ENCODE data around the gene COX4I1.
A peak's percentile ranks its signal among the peaks of the same experiment; 100 is the strongest.

Gene COX4I1

DNA sequence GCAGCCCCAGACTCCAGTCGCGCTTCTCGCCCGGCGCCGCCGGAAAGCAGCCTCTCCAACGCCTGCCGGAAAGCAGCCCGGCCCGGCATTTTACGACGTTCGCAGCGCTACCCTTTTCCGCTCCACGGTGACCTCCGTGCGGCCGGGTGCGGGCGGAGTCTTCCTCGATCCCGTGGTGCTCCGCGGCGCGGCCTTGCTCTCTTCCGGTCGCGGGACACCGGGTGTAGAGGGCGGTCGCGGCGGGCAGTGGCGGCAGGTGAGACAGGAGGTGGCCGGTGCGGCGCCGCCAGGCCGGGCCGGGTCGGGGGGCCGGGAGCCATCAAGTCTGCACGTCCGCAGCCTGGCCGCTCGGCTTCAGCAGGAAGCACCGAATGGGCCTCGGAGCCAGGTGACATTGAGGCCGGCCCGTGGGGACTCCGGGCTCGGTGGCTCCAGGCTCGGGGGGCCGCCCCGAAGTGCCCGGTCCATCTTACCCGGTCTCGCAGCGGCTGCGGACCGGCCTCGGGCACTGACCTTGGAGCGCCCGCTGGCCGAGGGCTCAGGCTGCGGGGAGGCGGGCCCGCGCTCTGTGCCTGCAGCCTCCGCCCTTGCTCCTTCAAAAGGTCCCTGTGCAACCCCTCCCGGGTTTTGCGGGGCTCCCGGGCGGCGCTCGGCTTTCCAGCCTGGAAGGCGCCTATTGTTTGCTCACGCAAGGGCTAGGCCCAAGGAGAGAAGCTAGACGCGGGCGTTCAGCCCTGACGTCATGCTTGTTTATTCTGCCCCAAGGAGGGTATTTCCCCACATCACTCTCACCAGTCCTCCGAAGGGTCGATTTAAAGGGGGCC, at the start of gene COX4I1, which contains the start of gene EMC8:
COX4I1 (plus strand) TSS at position 199 of the 824 bp plus-strand sequence. CDS start 1,511 bp downstream, outside the sequence.
EMC8 (minus strand) TSS at position 48 of the 824 bp plus-strand sequence. CDS start 249 bp downstream, outside the sequence.
- intact Hi-C loops (cut with micrococcal nuclease), result no loop called here
- no peaks in the 10 kb centered on the region for H3K27me3 Mint-ChIP-seq
- H3K27ac Mint-ChIP-seq, result peak within 1 kb of the TSS; percentile 87
- H3K4me1 Mint-ChIP-seq (ENCODE audit: low read depth), result peaks cover 36% of the 10 kb centered on the region
- no peaks in the 10 kb centered on the region for H3K9me3 Mint-ChIP-seq
- peak within 1 kb of the TSS; percentile 93 for H3K4me3 Mint-ChIP-seq
- peaks cover 79% of the 10 kb centered on the region for H3K36me3 Mint-ChIP-seq (ENCODE audit: low read depth)

DNA sequence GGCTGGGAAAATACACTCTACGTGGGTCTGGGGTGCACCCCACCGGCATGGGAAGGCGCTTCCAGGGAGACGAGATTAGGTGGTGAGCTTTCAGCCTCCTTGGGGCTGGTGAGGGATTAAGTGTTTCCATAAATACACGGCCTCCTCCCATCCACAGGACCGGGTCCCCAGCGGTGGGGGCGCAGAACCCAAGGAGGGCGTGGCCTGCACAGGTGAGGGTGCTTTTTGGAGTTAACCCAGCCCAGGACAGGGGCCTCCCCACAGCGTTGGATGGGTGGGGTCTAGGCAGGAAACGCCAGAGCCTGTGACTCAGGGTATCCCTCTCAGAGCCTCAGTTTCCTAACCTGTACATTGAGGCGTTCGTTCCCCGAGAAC, 49.7 kb upstream of the COX4I1 start:
- H3K4me3 Mint-ChIP-seq, result peak overlapping the region; percentile 76
- no peaks in the 10 kb centered on the region for H3K36me3 Mint-ChIP-seq (ENCODE audit: low read depth)
- no peaks in the 10 kb centered on the region for H3K9me3 Mint-ChIP-seq
- peaks cover 45% of the 10 kb centered on the region for H3K27me3 Mint-ChIP-seq
- H3K4me1 Mint-ChIP-seq (ENCODE audit: low read depth), result peaks cover 7% of the 10 kb centered on the region
- peak overlapping the region; percentile 45 for H3K27ac Mint-ChIP-seq
- intact Hi-C loops (cut with micrococcal nuclease), result no loop called here

DNA sequence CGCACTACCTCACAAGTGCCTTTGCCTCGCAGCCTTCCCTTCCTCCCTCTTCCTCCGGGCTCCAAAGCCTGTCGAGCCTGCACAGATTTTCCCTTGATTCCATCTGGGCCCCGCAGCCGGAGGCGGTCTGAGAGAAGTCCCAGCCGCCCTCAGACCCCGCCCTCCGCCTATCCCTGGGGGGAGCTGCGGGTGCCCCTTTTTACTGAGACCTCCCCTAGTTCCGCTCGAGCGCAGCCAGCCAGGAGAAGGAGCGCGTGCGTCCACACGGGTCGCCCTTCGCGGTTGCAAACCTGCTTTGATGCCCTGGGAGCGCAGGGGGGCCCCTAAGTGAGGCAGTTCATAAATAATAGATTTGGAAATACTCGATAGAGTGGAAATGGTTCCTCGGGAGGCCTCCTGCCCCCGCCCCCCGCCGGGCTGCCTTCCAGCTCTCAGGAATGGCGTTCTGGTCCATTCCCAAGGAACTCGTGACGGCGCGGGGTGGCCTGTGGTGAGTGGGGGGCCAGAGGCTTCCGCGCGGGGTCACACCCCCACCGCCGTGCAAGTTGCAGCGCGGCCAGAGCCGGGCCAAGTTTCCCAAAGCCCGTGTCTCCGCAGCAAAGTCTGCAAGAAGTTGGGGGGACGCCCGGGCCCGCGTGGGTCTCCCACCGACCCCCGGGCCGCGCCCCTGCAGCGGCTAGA, 49.2 kb upstream of the COX4I1 start:
- Mint-ChIP-seq H3K4me1 (ENCODE audit: low read depth) (peaks cover 7% of the 10 kb centered on the region), H3K4me3 (peak overlapping the region; percentile 76), H3K36me3 (ENCODE audit: low read depth) (no peaks in the 10 kb centered on the region), H3K27ac (peak overlapping the region; percentile 45), H3K27me3 (peaks cover 45% of the 10 kb centered on the region), H3K9me3 (no peaks in the 10 kb centered on the region)
- intact Hi-C loops (cut with micrococcal nuclease), result no loop called here

DNA sequence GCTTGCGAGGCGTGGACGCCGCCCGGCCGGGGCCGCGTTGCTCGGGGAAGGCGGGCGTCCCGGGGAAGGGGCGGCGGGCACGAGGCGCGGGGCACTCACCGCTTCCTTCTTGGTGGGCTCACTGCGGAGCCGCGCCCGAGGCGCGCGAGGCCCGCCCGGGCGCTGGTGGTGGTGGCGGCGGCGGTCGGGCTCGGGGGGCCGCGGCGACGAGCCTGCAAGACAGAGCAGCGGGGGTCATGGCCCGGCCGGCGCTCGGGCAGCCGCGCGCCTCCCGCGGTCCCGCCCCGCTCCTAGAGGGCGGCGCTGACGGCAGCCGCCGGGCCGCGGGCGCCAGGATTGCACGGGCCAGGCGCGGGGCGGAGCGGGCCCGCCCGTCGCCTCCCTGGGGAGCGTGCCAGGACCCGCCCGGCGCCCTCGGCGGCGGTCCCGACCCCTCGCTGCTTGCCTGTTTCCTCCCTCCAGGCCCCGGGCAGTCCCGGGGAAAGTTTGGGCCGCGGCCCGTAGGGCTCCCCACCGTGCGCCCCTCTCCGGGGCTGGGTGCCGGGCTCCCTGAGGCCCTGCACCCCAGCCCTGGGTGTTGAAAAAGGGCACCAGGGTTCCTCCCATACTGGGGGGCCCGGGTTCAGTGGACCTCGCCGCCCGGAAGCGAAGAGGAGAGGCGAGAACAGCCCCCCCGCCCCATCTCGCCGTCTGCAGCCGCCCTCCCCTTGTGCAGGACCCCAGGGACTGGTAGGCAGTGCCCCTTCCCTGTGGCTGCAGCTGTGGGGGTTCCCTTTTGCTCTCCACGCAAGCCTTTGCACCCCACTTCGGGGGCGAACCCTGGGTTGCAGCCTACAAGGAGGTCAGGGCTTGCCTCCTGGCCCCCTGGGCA, 48.4 kb upstream of the COX4I1 start, which contains the start of gene C16orf74:
C16orf74 (minus strand) TSS at position 270 of the 871 bp plus-strand sequence. CDS start 15,879 bp downstream, outside the sequence.
- H3K27ac Mint-ChIP-seq, result peak within 1 kb of the TSS; percentile 45
- no peaks in the 10 kb centered on the region for H3K9me3 Mint-ChIP-seq
- H3K36me3 Mint-ChIP-seq (ENCODE audit: low read depth), result no peaks in the 10 kb centered on the region
- intact Hi-C loops (cut with micrococcal nuclease), result no loop called here
- peaks cover 46% of the 10 kb centered on the region for H3K27me3 Mint-ChIP-seq
- peak within 1 kb of the TSS; percentile 76 for H3K4me3 Mint-ChIP-seq
- peaks cover 7% of the 10 kb centered on the region for H3K4me1 Mint-ChIP-seq (ENCODE audit: low read depth)

DNA sequence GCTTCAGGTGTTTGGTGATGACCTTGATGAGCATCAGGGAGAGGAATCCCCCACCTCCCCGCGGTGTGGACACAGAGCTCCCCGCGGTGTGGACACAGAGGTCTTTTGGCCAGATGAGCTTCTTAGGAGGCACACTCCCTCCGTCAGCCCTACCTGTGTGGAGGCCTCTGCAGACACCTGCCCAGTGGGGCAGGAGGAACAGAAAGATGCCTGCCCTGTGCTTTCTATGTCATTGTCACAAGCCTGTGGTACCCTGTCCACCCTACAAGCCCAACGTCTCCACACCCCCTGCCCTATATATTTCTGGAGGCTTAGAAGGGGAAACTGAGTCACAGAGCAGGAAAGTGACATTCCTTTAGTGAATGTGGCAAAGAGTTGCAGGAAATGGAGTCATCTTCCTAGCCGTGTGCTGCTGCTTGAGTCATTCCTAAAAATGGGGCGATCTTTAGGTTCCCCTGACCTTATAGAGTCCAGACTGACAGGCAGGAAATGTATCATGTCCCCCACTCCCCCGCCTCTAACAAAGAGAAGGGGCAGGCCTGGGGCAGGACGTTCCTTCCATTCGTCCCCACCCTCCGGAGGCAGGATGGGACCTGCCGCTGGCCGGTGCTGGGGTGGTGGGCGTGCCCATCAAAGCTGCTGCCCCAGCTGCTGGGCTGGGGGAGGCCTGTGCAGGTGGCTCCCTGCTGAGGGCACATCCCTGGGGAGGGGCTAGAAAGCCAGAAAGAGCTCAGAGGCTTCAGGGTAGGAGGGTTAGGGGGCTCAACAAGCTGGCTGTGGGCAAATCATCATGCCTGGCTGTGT, 47.6 kb upstream of the COX4I1 start:
- intact Hi-C loops (cut with micrococcal nuclease), result no loop called here
- H3K36me3 Mint-ChIP-seq (ENCODE audit: low read depth), result no peaks in the 10 kb centered on the region
- peaks cover 7% of the 10 kb centered on the region for H3K4me1 Mint-ChIP-seq (ENCODE audit: low read depth)
- no peak overlapping the region for H3K4me3 Mint-ChIP-seq
- no peaks in the 10 kb centered on the region for H3K9me3 Mint-ChIP-seq
- peaks cover 46% of the 10 kb centered on the region for H3K27me3 Mint-ChIP-seq
- H3K27ac Mint-ChIP-seq, result no peak overlapping the region

DNA sequence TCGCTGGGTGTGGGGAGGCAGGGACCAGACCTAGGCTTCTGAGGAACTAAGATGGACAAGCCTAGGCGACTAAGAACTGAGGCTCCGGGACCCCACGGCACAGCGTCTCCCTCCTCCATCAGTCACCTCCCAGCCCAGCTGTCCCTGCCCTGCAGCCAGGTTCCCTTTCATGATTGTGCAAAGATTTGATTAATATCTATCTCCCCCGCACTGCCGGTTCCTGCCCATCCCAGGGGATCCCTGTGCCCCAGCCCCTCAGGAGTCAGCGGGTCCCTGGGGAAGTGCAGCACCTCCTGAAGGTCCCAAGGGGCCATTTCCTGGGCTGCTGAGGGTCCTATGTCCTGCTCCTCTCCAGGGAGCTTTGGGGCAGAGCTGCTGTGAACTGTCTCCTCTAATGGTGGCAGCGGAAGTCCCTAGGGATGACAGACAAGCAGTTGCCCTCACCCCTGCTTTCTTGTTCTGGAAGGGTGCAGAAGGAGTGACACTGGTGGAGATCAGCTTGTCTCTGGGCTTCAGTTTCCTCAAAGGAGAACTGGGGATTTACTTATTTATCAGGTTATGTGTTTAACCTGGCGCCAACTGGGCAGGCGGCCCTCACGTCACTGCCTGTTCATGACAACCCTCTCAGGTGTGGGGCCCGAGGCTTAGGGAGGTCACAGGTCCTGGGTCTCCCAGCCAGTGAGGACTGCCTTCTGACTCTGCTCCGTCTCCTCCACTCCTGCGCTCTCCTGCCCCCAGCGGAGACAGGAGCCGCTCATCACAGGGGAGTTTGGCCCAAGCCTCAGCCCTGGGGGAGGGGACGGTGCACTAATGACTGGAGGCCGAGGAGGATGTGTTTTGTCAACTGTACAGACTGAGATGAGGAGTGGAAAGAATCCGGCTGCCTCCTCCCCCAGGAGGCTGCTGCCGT, 46.7 kb upstream of the COX4I1 start:
- Mint-ChIP-seq H3K4me3 (no peak overlapping the region), H3K36me3 (ENCODE audit: low read depth) (no peaks in the 10 kb centered on the region), H3K4me1 (ENCODE audit: low read depth) (peaks cover 7% of the 10 kb centered on the region), H3K27me3 (peaks cover 46% of the 10 kb centered on the region), H3K27ac (no peak overlapping the region), H3K9me3 (no peaks in the 10 kb centered on the region)
- intact Hi-C loops (cut with micrococcal nuclease), result no loop called here

DNA sequence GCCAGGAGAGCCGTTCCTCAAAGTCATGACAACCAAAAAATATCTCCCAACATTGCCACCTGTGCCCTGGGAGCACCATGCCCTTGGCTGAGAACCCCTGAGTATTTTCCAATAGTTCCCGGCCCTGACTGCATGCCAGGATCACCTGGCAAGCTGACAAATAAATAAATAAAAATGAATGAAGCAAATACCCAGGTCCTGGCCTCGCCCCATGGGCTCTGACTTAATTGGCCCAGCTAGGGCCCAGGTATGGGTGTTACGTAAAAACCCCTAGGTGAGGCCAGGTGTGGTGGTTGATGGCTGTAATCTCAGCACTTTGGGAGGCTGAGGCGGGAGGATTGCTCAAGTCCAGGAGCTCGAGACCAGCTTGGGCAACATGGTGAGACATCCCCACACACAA, 45.9 kb upstream of the COX4I1 start:
- Mint-ChIP-seq H3K36me3 (ENCODE audit: low read depth) (no peaks in the 10 kb centered on the region), H3K4me3 (no peak overlapping the region), H3K9me3 (no peaks in the 10 kb centered on the region), H3K4me1 (ENCODE audit: low read depth) (peaks cover 8% of the 10 kb centered on the region), H3K27ac (no peak overlapping the region), H3K27me3 (peaks cover 44% of the 10 kb centered on the region)
- intact Hi-C loops (cut with micrococcal nuclease), result no loop called here

DNA sequence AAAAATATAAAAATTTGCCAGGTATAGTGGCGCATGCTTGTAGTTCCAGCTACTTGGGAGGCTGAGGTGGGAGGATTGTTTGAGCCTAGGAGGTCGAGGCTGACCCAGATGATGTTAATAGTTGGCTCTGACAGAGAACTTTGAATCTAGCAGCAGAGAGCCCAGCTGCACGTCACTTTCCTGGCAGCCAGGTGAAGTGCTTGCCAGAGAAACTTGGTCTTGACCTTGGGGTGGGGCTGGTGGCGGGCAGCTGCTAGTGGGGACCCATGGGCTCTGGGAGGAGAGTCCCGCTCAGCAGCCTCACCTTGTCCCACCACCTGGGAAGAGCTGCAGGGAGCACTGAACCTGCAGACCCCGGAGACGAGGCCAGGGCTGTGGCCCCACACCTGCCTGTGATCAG, 45.5 kb upstream of the COX4I1 start:
- Mint-ChIP-seq H3K36me3 (ENCODE audit: low read depth) (no peaks in the 10 kb centered on the region), H3K9me3 (no peaks in the 10 kb centered on the region), H3K4me1 (ENCODE audit: low read depth) (peaks cover 12% of the 10 kb centered on the region), H3K27me3 (peaks cover 47% of the 10 kb centered on the region), H3K27ac (no peak overlapping the region), H3K4me3 (no peak overlapping the region)
- intact Hi-C loops (cut with micrococcal nuclease), result no loop called here

DNA sequence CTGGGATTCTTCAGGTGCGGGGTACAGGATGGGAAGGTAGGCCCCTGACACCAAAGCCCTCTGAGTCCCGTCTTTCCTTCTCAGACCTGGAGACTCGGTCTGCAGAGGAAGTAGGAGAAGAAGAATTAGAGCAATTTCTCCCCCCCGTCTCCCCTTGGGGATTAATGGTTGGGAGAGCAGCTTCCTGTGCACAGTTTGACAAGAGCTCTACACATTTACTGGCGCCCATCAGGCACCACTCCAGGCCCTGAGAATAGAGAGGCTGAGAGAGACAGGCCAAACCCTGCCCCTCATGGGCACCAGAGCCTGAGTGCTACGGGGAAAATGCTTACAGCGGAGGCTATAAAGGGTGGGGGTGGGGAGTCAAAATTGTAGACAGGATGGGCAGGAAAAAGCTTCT, 45.1 kb upstream of the COX4I1 start:
- intact Hi-C loops (cut with micrococcal nuclease), result no loop called here
- peaks cover 50% of the 10 kb centered on the region for H3K27me3 Mint-ChIP-seq
- H3K4me3 Mint-ChIP-seq, result no peak overlapping the region
- peaks cover 16% of the 10 kb centered on the region for H3K4me1 Mint-ChIP-seq (ENCODE audit: low read depth)
- H3K9me3 Mint-ChIP-seq, result no peaks in the 10 kb centered on the region
- no peak overlapping the region for H3K27ac Mint-ChIP-seq
- H3K36me3 Mint-ChIP-seq (ENCODE audit: low read depth), result no peaks in the 10 kb centered on the region

DNA sequence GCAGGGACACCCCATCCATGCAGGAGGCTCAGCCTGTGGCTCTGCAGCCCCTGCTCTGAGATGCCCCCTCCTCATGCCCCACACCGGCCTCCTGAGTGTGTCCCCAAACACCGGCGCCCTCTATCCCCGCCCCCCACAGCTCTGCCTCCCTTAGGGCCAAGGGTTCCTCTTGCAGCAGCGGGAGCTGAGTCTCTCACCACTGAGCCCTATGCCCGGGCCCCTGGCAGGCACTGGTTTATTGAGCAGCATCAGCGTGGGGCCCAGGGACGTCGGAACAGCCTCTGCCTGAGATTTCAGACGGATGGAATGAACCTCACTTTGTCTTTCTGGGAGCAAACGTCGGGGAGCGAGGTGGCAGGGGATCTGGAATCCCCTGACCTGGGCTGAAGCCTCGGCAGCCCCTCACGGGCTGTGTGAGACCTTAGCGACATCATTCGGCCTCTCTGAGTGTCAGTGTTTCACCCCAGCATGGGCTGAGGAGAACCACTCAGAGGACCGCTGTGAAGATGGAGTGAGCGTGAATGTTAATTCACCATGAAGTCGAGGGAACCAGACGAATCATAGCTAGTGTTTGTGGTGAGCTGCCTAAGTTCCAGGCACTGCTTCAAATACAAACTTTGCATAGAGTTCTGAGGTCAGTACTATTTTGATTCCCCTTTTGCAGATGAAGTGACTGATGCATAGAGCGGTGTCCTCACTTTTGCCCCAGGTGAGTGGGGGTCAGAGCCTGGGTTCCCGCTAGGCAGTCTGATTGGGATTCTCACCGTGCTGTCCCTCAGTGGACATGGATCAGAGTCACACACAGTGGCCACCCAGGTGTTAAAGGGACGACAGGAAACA, 43.3 kb upstream of the COX4I1 start:
- intact Hi-C loops (cut with micrococcal nuclease), result no loop called here
- Mint-ChIP-seq H3K27ac (no peak overlapping the region), H3K4me1 (ENCODE audit: low read depth) (peaks cover 19% of the 10 kb centered on the region), H3K9me3 (no peaks in the 10 kb centered on the region), H3K4me3 (no peak overlapping the region), H3K27me3 (peaks cover 44% of the 10 kb centered on the region), H3K36me3 (ENCODE audit: low read depth) (no peaks in the 10 kb centered on the region)

DNA sequence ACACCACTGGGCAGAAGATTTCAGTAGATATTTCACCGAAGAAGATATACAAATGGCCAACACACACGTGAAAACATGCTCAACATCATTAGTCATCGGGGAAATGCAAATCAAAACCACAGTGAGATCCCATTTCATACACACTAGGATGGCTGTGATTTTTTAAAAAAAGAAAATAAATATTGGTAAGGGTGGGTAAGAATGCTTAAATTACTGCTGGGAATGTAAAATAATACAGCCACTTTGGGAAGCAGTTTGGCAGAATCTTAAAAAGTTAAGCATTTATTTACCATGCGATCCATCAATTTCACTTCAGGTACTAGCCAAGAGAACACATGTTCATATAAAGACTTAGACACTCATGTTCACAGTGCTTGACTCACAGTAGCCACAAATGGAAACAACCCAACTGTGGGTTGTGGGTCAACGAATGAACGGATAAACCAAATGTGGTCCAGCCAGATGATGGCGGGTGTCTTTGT, 42.1 kb upstream of the COX4I1 start:
- intact Hi-C loops (cut with micrococcal nuclease), result no loop called here
- H3K4me3 Mint-ChIP-seq, result no peak overlapping the region
- no peaks in the 10 kb centered on the region for H3K36me3 Mint-ChIP-seq (ENCODE audit: low read depth)
- peaks cover 34% of the 10 kb centered on the region for H3K27me3 Mint-ChIP-seq
- no peak overlapping the region for H3K27ac Mint-ChIP-seq
- H3K4me1 Mint-ChIP-seq (ENCODE audit: low read depth), result peaks cover 29% of the 10 kb centered on the region
- no peaks in the 10 kb centered on the region for H3K9me3 Mint-ChIP-seq

DNA sequence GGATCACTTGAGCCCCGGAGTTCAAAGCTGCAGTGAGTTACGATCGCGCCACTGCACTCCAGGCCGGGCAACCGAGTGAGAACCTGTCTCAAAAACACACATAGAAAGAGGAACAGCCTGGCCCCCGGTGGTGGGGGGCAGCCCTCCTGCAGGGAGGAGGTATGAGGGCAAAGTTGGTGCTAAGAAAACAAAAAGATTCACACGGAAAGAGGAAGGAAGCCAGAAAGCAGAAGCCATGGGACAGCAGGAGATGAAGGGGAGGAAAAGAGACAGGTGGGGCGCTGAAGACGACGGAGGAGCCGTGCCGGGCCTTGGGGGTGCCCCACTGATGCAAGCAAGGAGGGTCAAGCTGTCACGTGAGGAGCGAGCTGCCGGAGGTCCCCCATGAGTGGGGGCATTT, 40.4 kb upstream of the COX4I1 start:
- H3K4me3 Mint-ChIP-seq, result no peak overlapping the region
- no peaks in the 10 kb centered on the region for H3K36me3 Mint-ChIP-seq (ENCODE audit: low read depth)
- peaks cover 30% of the 10 kb centered on the region for H3K4me1 Mint-ChIP-seq (ENCODE audit: low read depth)
- intact Hi-C loops (cut with micrococcal nuclease), result no loop called here
- H3K27ac Mint-ChIP-seq, result no peak overlapping the region
- no peaks in the 10 kb centered on the region for H3K9me3 Mint-ChIP-seq
- H3K27me3 Mint-ChIP-seq, result peaks cover 18% of the 10 kb centered on the region
